H1 (cell line): ENCODE measurements around the gene ZNF20. TPM values are rescaled to one million over a fixed set of nuclear protein-coding genes. Genes with fewer than 3 reads are reported as not detected.

ENCODE experiments used
- CTCF ChIA-PET: fragments of 300-600 bp; sonication (Branson Sonifier 250); formaldehyde crosslinking; loops from one replicate; lab custom pipeline; 2021; ENCODE audit not compliant: partially characterized antibody; lab: Charles Lee
- POLR2A ChIA-PET: fragments of 300-600 bp; sonication (Branson Sonifier 250); formaldehyde crosslinking; loops from one replicate; lab custom pipeline; 2021; ENCODE audit warnings: inconsistent platforms; ENCODE audit not compliant: partially characterized antibody; lab: Charles Lee
- DNase-seq, 2 experiments: peaks; one replicate each; pipeline versions ENCODE4 v3.0.0 to v3.0.0-alpha.2; 2010 to 2022; ENCODE audit warnings: low spot score in 2 of 2, low read depth in 1 of 2, mixed read lengths in 1 of 2
- FAIRE-seq: peaks from 2 replicates; lab custom pipeline; 2011; peaks lifted over from hg19 to GRCh38; lab: Jason Lieb, UNC
- H2AFZ ChIP-seq: 2 replicates; pipeline ENCODE4 v1.8.1; 2012; ENCODE audit warnings: low read length, inconsistent platforms
- H2AK5ac ChIP-seq: 2 replicates; pipeline ENCODE4 v1.6.1; 2013; ENCODE audit warnings: low read depth, low read length
- H2BK120ac ChIP-seq: replicated peaks from 2 replicates; pipeline ENCODE3; 2013; ENCODE audit warnings: low read depth, low read length, inconsistent platforms
- H2BK12ac ChIP-seq: 2 replicates; pipeline ENCODE4 v1.6.1; 2013; ENCODE audit warnings: low read depth, low read length
- H2BK15ac ChIP-seq: 2 replicates; pipeline ENCODE4 v1.6.1; 2013; ENCODE audit warnings: low read length
- H2BK20ac ChIP-seq: 2 replicates; pipeline ENCODE4 v1.6.1; 2013; ENCODE audit warnings: low read length
- H2BK5ac ChIP-seq: 2 replicates; pipeline ENCODE4 v1.6.1; 2013; ENCODE audit warnings: low read depth, low read length
- H3K14ac ChIP-seq: 2 replicates; pipeline ENCODE4 v1.6.1; 2013; ENCODE audit warnings: inconsistent platforms; ENCODE audit not compliant: insufficient read length
- H3K18ac ChIP-seq: 2 replicates; pipeline ENCODE4 v1.6.1; 2013; ENCODE audit warnings: low read length; ENCODE audit errors: extremely low read depth
- H3K23ac ChIP-seq: 2 replicates; pipeline ENCODE4 v1.6.1; 2013; ENCODE audit warnings: inconsistent platforms; ENCODE audit not compliant: insufficient read length
- H3K23me2 ChIP-seq: 2 replicates; pipeline ENCODE4 v1.6.1; 2013; ENCODE audit warnings: low read depth, low read length
- H3K27ac ChIP-seq: 2 replicates; pipeline ENCODE4 v1.6.1; 2011; ENCODE audit warnings: low read depth, low read length, inconsistent platforms
- H3K27me3 ChIP-seq, 4 experiments: replicated peaks in 1 of 4; 1 replicate in 1 of 4; 2 replicates in 3 of 4; pipeline versions ENCODE4 v1.6.1 to v1.8.1; 2011 to 2013; ENCODE audit warnings: low read length in 3 of 4, mild to moderate bottlenecking in 3 of 4, inconsistent platforms in 2 of 4, mixed read lengths in 2 of 4, moderate library complexity in 1 of 4; ENCODE audit not compliant: control insufficient read depth in 3 of 4, insufficient read depth in 3 of 4; ENCODE audit errors: extremely low read depth in 1 of 4
- H3K36me3 ChIP-seq, 4 experiments: 2 replicates each; pipeline versions ENCODE4 v1.6.1 to v1.8.1; 2011 to 2013; ENCODE audit warnings: mild to moderate bottlenecking in 4 of 4, low read length in 3 of 4, moderate library complexity in 2 of 4, control low read depth in 1 of 4, inconsistent platforms in 1 of 4; ENCODE audit not compliant: insufficient read depth in 4 of 4, control insufficient read depth in 2 of 4
- H3K4ac ChIP-seq: replicated peaks from 2 replicates; pipeline ENCODE3; 2013; ENCODE audit warnings: low read length, low read depth, mixed read lengths, inconsistent platforms; ENCODE audit not compliant: insufficient read length
- H3K4me1 ChIP-seq, 4 experiments: replicated peaks in 1 of 4; 1 replicate in 1 of 4; 2 replicates in 3 of 4; pipeline versions ENCODE4 v1.6.1 to v1.8.1; 2011 to 2013; ENCODE audit warnings: low read length in 3 of 4, inconsistent platforms in 2 of 4, mixed read lengths in 1 of 4; ENCODE audit not compliant: insufficient read depth in 4 of 4, control insufficient read depth in 3 of 4
- H3K4me2 ChIP-seq, 2 experiments: 2 replicates each; pipeline versions ENCODE4 v1.6.1 to v1.8.1; 2011 to 2013; ENCODE audit warnings: low read depth in 2 of 2, low read length in 2 of 2, control low read depth in 1 of 2, inconsistent platforms in 1 of 2, mild to moderate bottlenecking in 1 of 2; ENCODE audit not compliant: insufficient read depth in 1 of 2
- H3K4me3 ChIP-seq, 4 experiments: fragments of 200-600, 300-600 bp in 1 of 4; sonication (generic), shearing (Covaris generic), sonication (Bioruptor Twin) in 1 of 4; 2 replicates each; pipeline versions ENCODE4 v1.5.1 to v1.8.1; 2011 to 2016; ENCODE audit warnings: low read length in 4 of 4, low read depth in 3 of 4, control low read depth in 2 of 4, inconsistent platforms in 2 of 4, mild to moderate bottlenecking in 2 of 4, mixed read lengths in 1 of 4, moderate library complexity in 1 of 4; ENCODE audit not compliant: insufficient read depth in 2 of 4; ENCODE audit errors: extremely low read depth in 1 of 4
- H3K56ac ChIP-seq: replicated peaks from 2 replicates; pipeline ENCODE3; 2013; ENCODE audit warnings: low read depth, mild to moderate bottlenecking, mixed read lengths, low read length, inconsistent platforms; ENCODE audit not compliant: insufficient read length
- H3K79me1 ChIP-seq: 2 replicates; pipeline ENCODE4 v1.6.1; 2013; ENCODE audit warnings: low read depth, low read length, control low read depth
- H3K79me2 ChIP-seq, 2 experiments: 2 replicates each; pipeline versions ENCODE4 v1.6.1 to v1.8.1; 2012 to 2013; ENCODE audit warnings: low read length in 2 of 2, mild to moderate bottlenecking in 2 of 2, inconsistent platforms in 1 of 2; ENCODE audit not compliant: insufficient read depth in 2 of 2, control insufficient read depth in 1 of 2
- H3K9ac ChIP-seq, 4 experiments: replicated peaks in 1 of 4; 1 replicate in 1 of 4; 2 replicates in 3 of 4; pipeline versions ENCODE4 v1.6.1 to v1.8.1; 2011 to 2013; ENCODE audit warnings: low read depth in 3 of 4, low read length in 3 of 4, control low read depth in 2 of 4, mild to moderate bottlenecking in 2 of 4, moderate library complexity in 2 of 4, inconsistent platforms in 1 of 4; ENCODE audit errors: extremely low read depth in 1 of 4
- H3K9me3 ChIP-seq, 2 experiments: 2 replicates each; pipeline versions ENCODE4 v1.6.1 to v1.8.1; 2012 to 2013; ENCODE audit warnings: mild to moderate bottlenecking in 2 of 2, moderate library complexity in 2 of 2, control low read depth in 1 of 2, inconsistent platforms in 1 of 2, low read depth in 1 of 2, low read length in 1 of 2, mixed read lengths in 1 of 2; ENCODE audit not compliant: insufficient read depth in 2 of 2
- H4K20me1 ChIP-seq, 2 experiments: replicated peaks in 1 of 2; 2 replicates each; pipeline versions ENCODE3 to v1.8.1; 2011 to 2013; ENCODE audit warnings: inconsistent platforms in 2 of 2, low read length in 2 of 2, mild to moderate bottlenecking in 1 of 2; ENCODE audit not compliant: insufficient read depth in 2 of 2, control insufficient read depth in 1 of 2
- H4K5ac ChIP-seq: 2 replicates; pipeline ENCODE4 v1.6.1; 2013; ENCODE audit warnings: low read length, low read depth, mixed read lengths, inconsistent platforms; ENCODE audit not compliant: insufficient read length
- H4K8ac ChIP-seq: 2 replicates; pipeline ENCODE4 v1.8.0; 2013; ENCODE audit warnings: mild to moderate bottlenecking, moderate library complexity, low read length, inconsistent platforms; ENCODE audit not compliant: insufficient read depth; ENCODE audit errors: extremely low read depth
- H4K91ac ChIP-seq: replicated peaks from 2 replicates; pipeline ENCODE3; 2013; ENCODE audit warnings: low read length, mixed read lengths, inconsistent platforms; ENCODE audit not compliant: insufficient read length
- BCL11A ChIP-seq, 2 experiments: IDR thresholded peaks; one replicate each; pipeline ENCODE4 v1.6.1; 2011; ENCODE audit warnings: low read depth in 2 of 2, low read length in 2 of 2, mild to moderate bottlenecking in 2 of 2
- CBX8 ChIP-seq: fragments of 300-800, 300-1000 bp; sonication (generic); IDR thresholded peaks from 2 replicates; pipeline ENCODE4 v1.7.1; 2016; ENCODE audit warnings: low read depth, low read length, borderline replicate concordance
- EGR1 ChIP-seq: IDR thresholded peaks from 2 replicates; pipeline ENCODE4 v1.6.1; 2011; ENCODE audit warnings: low read depth, low read length, borderline replicate concordance
- EZH2 ChIP-seq: fragments of 200-600 bp; sonication (generic); IDR thresholded peaks from 2 replicates; pipeline ENCODE4 v1.7.1; 2012; ENCODE audit warnings: low read depth, mild to moderate bottlenecking, moderate library complexity, low read length, inconsistent platforms; ENCODE audit not compliant: severe bottlenecking
- JUN ChIP-seq: IDR thresholded peaks from 2 replicates; pipeline ENCODE4 v1.6.1; 2011; ENCODE audit warnings: low read depth, mild to moderate bottlenecking, improper control_type of control experiment, low read length
- KDM4A ChIP-seq: IDR thresholded peaks from one replicate; pipeline ENCODE4 v1.7.1; 2012; ENCODE audit warnings: low read depth, mild to moderate bottlenecking, moderate library complexity, low read length, inconsistent platforms; ENCODE audit not compliant: severe bottlenecking
- KDM5A ChIP-seq: fragments of 200-600 bp; IDR thresholded peaks from 2 replicates; pipeline ENCODE4 v1.7.1; 2012; ENCODE audit warnings: mild to moderate bottlenecking, low read length, inconsistent platforms, mixed read lengths
- POLR2AphosphoS5 ChIP-seq: IDR thresholded peaks from 2 replicates; pipeline ENCODE4 v1.6.1; 2011; ENCODE audit warnings: low read depth, low read length
- POU5F1 ChIP-seq: IDR thresholded peaks from 2 replicates; pipeline ENCODE4 v1.6.1; 2011; ENCODE audit warnings: low read depth, mild to moderate bottlenecking, low read length, moderate library complexity
- SAP30 ChIP-seq: fragments of 300-600 bp; sonication (generic); IDR thresholded peaks from 2 replicates; pipeline ENCODE4 v1.7.1; 2012; ENCODE audit warnings: low read length, moderate library complexity, mild to moderate bottlenecking, inconsistent platforms; ENCODE audit not compliant: insufficient read depth, insufficient replicate concordance
- SIN3A ChIP-seq, 2 experiments: IDR thresholded peaks in 1 of 2; conservative IDR thresholded peaks in 1 of 2; 2 replicates each; pipeline ENCODE4 v1.6.1; 2011 to 2012; ENCODE audit warnings: low read length in 2 of 2, improper control_type of control experiment in 1 of 2, low read depth in 1 of 2, mild to moderate bottlenecking in 1 of 2
- SP1 ChIP-seq: IDR thresholded peaks from 2 replicates; pipeline ENCODE4 v1.6.1; 2011; ENCODE audit warnings: low read depth, low read length
- TAF7 ChIP-seq: optimal IDR thresholded peaks from 2 replicates; pipeline ENCODE3; 2011; ENCODE audit warnings: low read depth, mild to moderate bottlenecking, inconsistent platforms, low read length, moderate library complexity, borderline replicate concordance
- TBP ChIP-seq: IDR thresholded peaks from 2 replicates; pipeline ENCODE4 v1.6.1; 2011; ENCODE audit warnings: low read depth, low read length, improper control_type of control experiment
- YY1 ChIP-seq: IDR thresholded peaks from 2 replicates; pipeline ENCODE4 v1.6.1; 2011; ENCODE audit warnings: low read depth, mild to moderate bottlenecking, low read length
- WGBS, 2 experiments: shearing (Covaris generic) in 1 of 2; methylation state at CpG; one replicate each; pipeline versions ENCODE4 v1.1.6 to v1.1.7; 2013 to 2015; ENCODE audit warnings: low lambda C conversion rate in 2 of 2, mixed read lengths in 2 of 2, inconsistent platforms in 1 of 2, low coverage in 1 of 2, missing lambda C conversion rate in 1 of 2; ENCODE audit not compliant: insufficient replicate concordance in 2 of 2, insufficient coverage in 1 of 2, insufficient read length in 1 of 2; ENCODE audit errors: extremely low coverage in 1 of 2, missing lambda C conversion rate in 1 of 2; 5-methylcytosine and 5-hydroxymethylcytosine counted together
- polyA plus RNA-seq, 7 experiments: library from polyadenylated mRNA; depleted of rRNA in 3 of 7; stranded (reverse) in 5 of 7; unstranded in 2 of 7; fragments of >200 nt in 5 of 7; fragments of 200-250 nt in 2 of 7; gene quantifications; 1 replicate in 5 of 7; 2 replicates in 1 of 7; 4 replicates in 1 of 7; pipeline versions ENCODE4 v1.2.1 to v1.2.3, GENCODE V29; 2011 to 2013; ENCODE audit warnings: missing spikeins in 2 of 7, mixed read lengths in 2 of 7
- total RNA-seq: library from RNA; stranded (reverse); fragmentation: NEBNext Ultra II Directional; extraction: Animal tissue kit (Norgen Biotek cat#: 25700); gene quantifications from 2 replicates; pipeline ENCODE4 v1.2.1, GENCODE V29; 2021

Gene ZNF20
- total and polyA plus RNA-seq, 2 of the 8 experiments (the other 6 are each of a cell fraction or from before 2014, with no cell fraction given) = 1.6 to 9.0 TPM

DNA sequence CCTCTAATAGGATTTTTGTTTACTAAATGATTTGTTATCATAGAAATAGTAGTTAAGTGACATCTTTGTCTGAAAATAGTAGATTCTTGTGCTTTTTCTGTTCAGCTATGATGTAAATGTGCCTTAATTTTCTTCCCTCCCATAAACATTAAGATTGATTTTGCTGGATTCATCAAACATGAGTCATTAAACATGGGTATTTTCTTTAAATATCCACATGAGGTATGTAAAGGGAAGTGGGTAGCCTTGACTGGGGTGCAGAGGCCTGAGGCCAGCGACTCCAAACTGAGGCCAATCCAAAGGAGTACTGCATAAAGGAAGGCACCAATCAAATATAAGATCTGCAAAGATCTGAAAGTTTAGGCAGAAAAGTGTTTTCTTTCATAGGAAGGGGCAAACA is 26.5 kb upstream of the ZNF20 start:
- DNase-seq (no peak), FAIRE-seq (no peak)
- Histone ChIP-seq H3K23me2 (peaks cover 6% of the 10 kb centered on the region), H3K36me3 (no peaks in the 10 kb centered on the region; a peak in 1 of 8 replicates), H3K4ac (no peak overlapping the region), H3K56ac (no peak overlapping the region), H2BK20ac (no peak overlapping the region), H4K8ac (no peak overlapping the region), H3K4me2 (no peak overlapping the region), H3K4me3 (no peak overlapping the region), H2AFZ (no peak overlapping the region), H3K14ac (no peak overlapping the region), H2AK5ac (no peak overlapping the region), H2BK12ac (no peak overlapping the region), H3K27ac (no peak overlapping the region), H4K5ac (no peak overlapping the region), H2BK5ac (no peak overlapping the region), H2BK15ac (no peak overlapping the region), H3K79me1 (peaks cover 3% of the 10 kb centered on the region; the same call in 1 of the 2 replicates), H4K91ac (no peak overlapping the region), H3K9me3 (no peaks in the 10 kb centered on the region), H3K18ac (no peak overlapping the region), H3K79me2 (peaks cover 0 to 38% of the 10 kb centered on the region in 2 experiments; a peak in 3 of 4 replicates), H2BK120ac (no peak overlapping the region), H3K23ac (no peak overlapping the region), H3K27me3 (no peaks in the 10 kb centered on the region), H3K9ac (no peak overlapping the region), H4K20me1 (peaks cover 2 to 4% of the 10 kb centered on the region in 2 experiments), H3K4me1 (peaks cover 0 to 3% (median 1%) of the 10 kb centered on the region in 4 experiments; a peak in 2 of 7 replicates)
- ChIA-PET POLR2A (no interaction called here), CTCF (no interaction called here)
- WGBS, 2 experiments = 100% methylated on average over 1 of the region's 1 CpG; no CpG with 5 or more reads in 1 of the 2 experiments
- TF ChIP-seq SP1 = no peak
- no peak for TF ChIP-seq EZH2
- no peak for TF ChIP-seq CBX8
- TF ChIP-seq SIN3A (conservative IDR thresholded peaks at IDR 0.05 in 1 of 2, IDR thresholded peaks at IDR 0.05 in 1 of 2; ENCODE audit: low read depth in 1 of 2, low read length in 2 of 2) = no peak
- no peak for TF ChIP-seq JUN
- no peak for TF ChIP-seq EGR1
- TF ChIP-seq YY1 = no peak
- TF ChIP-seq KDM4A = no peak
- no peak for TF ChIP-seq KDM5A
- no peak for TF ChIP-seq POU5F1
- no peak for TF ChIP-seq SAP30
- TF ChIP-seq TBP = no peak
- no peak for TF ChIP-seq TAF7
- no peak for TF ChIP-seq BCL11A (IDR thresholded peaks at IDR 0.05; ENCODE audit: low read depth in 2 of 2, low read length in 2 of 2)
- no peak for TF ChIP-seq POLR2AphosphoS5
